Thyroid gland (tissue), 4 donors: ENCODE data around the gene IL5RA.

Experiments
- POLR2A ChIP-seq, 2 donors: fragments of 450-650 bp; IDR thresholded peaks; one replicate each; pipeline ENCODE4 v1.6.1; 2017; ENCODE audit warnings: antibody characterized with exemption in 2 of 2, mild to moderate bottlenecking in 2 of 2, moderate library complexity in 1 of 2
- TF ChIP-seq, protein P1 (sequence below), 6 experiments: fragments of 200-600 bp in 3 of 6; fragments of 450-650 bp in 3 of 6; sonication (generic) in 3 of 6; IDR thresholded peaks; one replicate each; pipeline ENCODE4 v1.5.1; 2016 to 2019; ENCODE audit warnings: antibody characterized with exemption in 6 of 6, mild to moderate bottlenecking in 2 of 6, inconsistent platforms in 1 of 6, moderate library complexity in 1 of 6

DNA sequence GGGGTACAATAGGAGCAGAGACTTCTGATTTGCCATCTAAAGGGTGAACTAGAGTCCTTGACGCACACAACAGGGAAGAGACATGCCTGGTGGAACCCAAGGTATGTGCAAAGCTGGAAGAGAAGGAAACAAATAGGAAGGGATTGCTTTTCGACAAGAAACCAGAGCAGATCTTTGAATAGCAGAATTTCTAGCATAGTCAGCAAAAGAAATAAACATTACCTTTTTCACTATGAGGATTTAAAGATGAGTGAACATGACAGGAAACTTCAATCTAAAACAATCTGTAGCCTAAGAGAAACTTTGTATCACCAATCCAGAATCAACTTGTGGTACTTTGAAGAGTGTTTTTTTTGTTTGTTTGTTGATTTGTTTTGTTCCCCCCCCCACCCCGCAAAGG lies 4.9 kb downstream of the IL5RA start:
- TF ChIP-seq, protein P1, sequence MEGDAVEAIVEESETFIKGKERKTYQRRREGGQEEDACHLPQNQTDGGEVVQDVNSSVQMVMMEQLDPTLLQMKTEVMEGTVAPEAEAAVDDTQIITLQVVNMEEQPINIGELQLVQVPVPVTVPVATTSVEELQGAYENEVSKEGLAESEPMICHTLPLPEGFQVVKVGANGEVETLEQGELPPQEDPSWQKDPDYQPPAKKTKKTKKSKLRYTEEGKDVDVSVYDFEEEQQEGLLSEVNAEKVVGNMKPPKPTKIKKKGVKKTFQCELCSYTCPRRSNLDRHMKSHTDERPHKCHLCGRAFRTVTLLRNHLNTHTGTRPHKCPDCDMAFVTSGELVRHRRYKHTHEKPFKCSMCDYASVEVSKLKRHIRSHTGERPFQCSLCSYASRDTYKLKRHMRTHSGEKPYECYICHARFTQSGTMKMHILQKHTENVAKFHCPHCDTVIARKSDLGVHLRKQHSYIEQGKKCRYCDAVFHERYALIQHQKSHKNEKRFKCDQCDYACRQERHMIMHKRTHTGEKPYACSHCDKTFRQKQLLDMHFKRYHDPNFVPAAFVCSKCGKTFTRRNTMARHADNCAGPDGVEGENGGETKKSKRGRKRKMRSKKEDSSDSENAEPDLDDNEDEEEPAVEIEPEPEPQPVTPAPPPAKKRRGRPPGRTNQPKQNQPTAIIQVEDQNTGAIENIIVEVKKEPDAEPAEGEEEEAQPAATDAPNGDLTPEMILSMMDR (IDR thresholded peaks at IDR 0.05): no peak
- TF ChIP-seq POLR2A (IDR thresholded peaks at IDR 0.05): no peak
